Measurements from ENCODE around the gene CCDC17. TPM values are rescaled to one million over a fixed set of nuclear protein-coding genes. Genes with fewer than 3 reads are reported as not detected.
"Not testable (repeated sequence)": the region's sequence is repeated elsewhere in the genome, so short reads cannot be mapped to it uniquely, and the experiment has no call there.

The CCDC17 gene
- total and polyA plus RNA-seq, 2 donors from 2014 or later, result 1.0 to 3.0 TPM

GRCh38 chr1:45607404-45608074 lies 16.3 kb downstream of the CCDC17 start:
- Histone ChIP-seq H3K4me1 (ENCODE audit: control insufficient read depth in 2 of 3, insufficient read depth in 2 of 3, low read depth in 1 of 3, low read length in 3 of 3) (peaks cover 0 to 9% (median 0%) of the 10 kb centered on the region in 3 donors), H3K36me3 (ENCODE audit: control insufficient read depth in 2 of 3, insufficient read depth in 3 of 3, low read length in 3 of 3) (peaks cover 0 to 8% (median 2%) of the 10 kb centered on the region in 3 donors), H3K4me3 (ENCODE audit: low read length in 3 of 3) (no peak overlapping the region), H3K27me3 (ENCODE audit: control insufficient read depth, insufficient read depth, low read length) (no peaks in the 10 kb centered on the region), H3K27ac (ENCODE audit: low read depth in 2 of 2, low read length in 2 of 2) (no peak overlapping the region), H3K9me3 (ENCODE audit: control insufficient read depth in 2 of 3, insufficient read depth in 1 of 3, low read length in 3 of 3) (no peaks in the 10 kb centered on the region), H3K9ac (ENCODE audit: low read length in 3 of 3) (no peak overlapping the region)
- DNase-seq (no peak), FAIRE-seq (no peak)
- intact Hi-C loops (cut with DNase I), result no loop called here
- no peak for TF ChIP-seq CTCF (IDR thresholded peaks at IDR 0.05; ENCODE audit: borderline replicate concordance, extremely low read depth, insufficient read depth)

DNA sequence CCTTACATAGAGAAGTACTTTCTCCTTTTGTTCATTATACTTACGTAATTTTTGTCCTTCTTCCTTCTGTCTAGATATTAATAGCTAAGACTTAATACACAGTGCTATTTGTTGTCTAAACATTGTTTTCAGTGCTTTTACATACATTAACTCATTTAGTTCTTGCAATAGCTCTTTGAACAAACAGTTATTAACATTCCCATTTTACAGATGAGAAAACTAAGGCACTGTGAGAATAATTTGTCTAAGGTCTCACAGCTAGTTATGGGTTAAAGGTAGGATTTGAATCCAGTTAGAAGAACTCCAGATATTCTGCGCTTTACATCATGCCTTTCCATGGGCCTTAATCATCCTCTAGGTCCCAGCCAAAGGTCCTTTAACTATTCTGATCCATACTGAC lies 19.6 kb downstream of the CCDC17 start:
- FAIRE-seq (no peak), DNase-seq (no peak)
- Histone ChIP-seq H3K4me1 (ENCODE audit: control insufficient read depth in 2 of 3, insufficient read depth in 2 of 3, low read depth in 1 of 3, low read length in 3 of 3) (peaks cover 0 to 9% (median 0%) of the 10 kb centered on the region in 3 donors), H3K4me3 (ENCODE audit: low read length in 3 of 3) (no peak overlapping the region), H3K27me3 (ENCODE audit: control insufficient read depth, insufficient read depth, low read length) (no peaks in the 10 kb centered on the region), H3K9ac (ENCODE audit: low read length in 3 of 3) (no peak overlapping the region), H3K36me3 (ENCODE audit: control insufficient read depth in 2 of 3, insufficient read depth in 3 of 3, low read length in 3 of 3) (peaks cover 0 to 2% (median 2%) of the 10 kb centered on the region in 3 donors), H3K9me3 (ENCODE audit: control insufficient read depth in 2 of 3, insufficient read depth in 1 of 3, low read length in 3 of 3) (no peaks in the 10 kb centered on the region), H3K27ac (ENCODE audit: low read depth in 2 of 2, low read length in 2 of 2) (no peak overlapping the region)
- intact Hi-C loops (cut with DNase I), result no loop called here
- TF ChIP-seq CTCF (IDR thresholded peaks at IDR 0.05; ENCODE audit: borderline replicate concordance, extremely low read depth, insufficient read depth), result no peak

DNA sequence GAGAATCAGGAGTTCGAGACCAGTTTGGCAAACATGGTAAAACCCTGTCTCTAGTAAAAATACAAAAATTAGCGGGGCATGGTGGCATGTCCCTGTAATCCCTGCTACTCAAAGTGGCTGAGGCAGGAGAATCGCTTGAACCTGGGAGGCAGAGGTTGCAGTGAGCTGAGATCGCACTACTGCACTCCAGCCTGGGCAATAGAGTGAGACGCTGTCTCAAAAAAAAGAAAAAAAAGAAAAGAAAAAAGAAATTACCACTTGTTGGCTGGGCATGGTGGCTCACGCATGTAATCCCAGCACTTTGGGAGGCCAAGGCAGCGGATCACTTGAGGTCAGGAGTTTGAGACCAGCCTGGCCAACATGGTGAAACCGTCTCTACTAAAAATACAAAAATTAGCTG lies 27.1 kb downstream of the CCDC17 start:
- H3K36me3 ChIP-seq (ENCODE audit: control insufficient read depth in 2 of 3, insufficient read depth in 3 of 3, low read length in 3 of 3), result not testable (repeated sequence)

DNA sequence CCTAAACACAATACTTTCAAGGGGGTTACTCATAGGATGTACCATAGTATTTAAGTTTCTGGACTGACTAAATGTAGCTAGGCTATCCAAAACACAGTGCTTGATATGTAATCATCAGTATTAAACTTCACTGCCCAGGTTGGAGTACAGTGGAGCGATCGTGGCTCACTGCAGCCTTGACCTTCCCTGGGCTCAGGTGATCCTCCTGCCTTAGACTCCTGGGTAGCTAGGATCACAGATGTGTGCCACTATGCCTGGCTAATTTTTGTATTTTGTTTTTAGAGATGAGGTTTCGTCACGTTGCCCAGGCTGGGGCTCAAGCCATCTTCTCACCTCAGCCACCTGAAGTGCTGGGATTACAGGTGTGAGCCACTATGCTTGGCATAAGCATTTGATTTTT lies 29.4 kb downstream of the CCDC17 start:
- Histone ChIP-seq H3K4me3 (ENCODE audit: low read length in 3 of 3) (no peak overlapping the region), H3K36me3 (ENCODE audit: control insufficient read depth in 2 of 3, insufficient read depth in 3 of 3, low read length in 3 of 3) (peaks cover 0 to 6% (median 2%) of the 10 kb centered on the region in 3 donors), H3K27ac (ENCODE audit: low read depth in 2 of 2, low read length in 2 of 2) (no peak overlapping the region), H3K9ac (ENCODE audit: low read length in 3 of 3) (no peak overlapping the region), H3K4me1 (ENCODE audit: control insufficient read depth in 2 of 3, insufficient read depth in 2 of 3, low read depth in 1 of 3, low read length in 3 of 3) (no peaks in the 10 kb centered on the region), H3K9me3 (ENCODE audit: control insufficient read depth in 2 of 3, insufficient read depth in 1 of 3, low read length in 3 of 3) (no peaks in the 10 kb centered on the region), H3K27me3 (ENCODE audit: control insufficient read depth, insufficient read depth, low read length) (no peaks in the 10 kb centered on the region)
- DNase-seq, result no peak
- intact Hi-C loops (cut with DNase I), result no loop called here
- no peak for FAIRE-seq
- no peak for TF ChIP-seq CTCF (IDR thresholded peaks at IDR 0.05; ENCODE audit: borderline replicate concordance, extremely low read depth, insufficient read depth)

More for the DNA sequence above, 27.1 kb downstream of the CCDC17 start:
- intact Hi-C loops (cut with DNase I); H3K4me3 ChIP-seq (ENCODE audit: low read length in 3 of 3); H3K9me3 ChIP-seq (ENCODE audit: control insufficient read depth in 2 of 3, insufficient read depth in 1 of 3, low read length in 3 of 3); H3K9ac ChIP-seq (ENCODE audit: low read length in 3 of 3); FAIRE-seq; H3K27me3 ChIP-seq (ENCODE audit: control insufficient read depth, insufficient read depth, low read length); DNase-seq; H3K4me1 ChIP-seq (ENCODE audit: control insufficient read depth in 2 of 3, insufficient read depth in 2 of 3, low read depth in 1 of 3, low read length in 3 of 3): not testable (repeated sequence)
- H3K27ac ChIP-seq (ENCODE audit: low read depth in 2 of 2, low read length in 2 of 2), result peak overlapping the region in 1 of 2 donors; percentile 27
